GM23338 (cell line): ENCODE data around the gene FAM81B. TPM values are rescaled to one million over a fixed set of nuclear protein-coding genes. Genes with fewer than 3 reads are reported as not detected.

Experiments
- ATAC-seq: fragments of 200-7000 bp; cut with Tn5 transposase; 3 replicates; pipeline ENCODE4 v1.9.1; 2020
- DNase-seq: peaks from one replicate; pipeline ENCODE4 v3.0.0-alpha.2; 2015; ENCODE audit warnings: low spot score
- H2AFZ ChIP-seq: fragments of 200-600 bp; sonication (generic); 2 replicates; pipeline ENCODE4 v1.8.0; 2016; ENCODE audit warnings: antibody characterized with exemption, mild to moderate bottlenecking, moderate library complexity
- H3F3A ChIP-seq: fragments of 200-600 bp; sonication (generic); replicated peaks from 2 replicates; pipeline ENCODE4 v1.8.0; 2017; ENCODE audit warnings: antibody characterized with exemption, mixed run types, low read depth
- H3K27ac ChIP-seq: fragments of 200-600 bp; sonication (generic); 2 replicates; pipeline ENCODE4 v1.6.1; 2016; ENCODE audit warnings: low read depth
- H3K27me3 ChIP-seq: fragments of 200-600 bp; sonication (generic); 2 replicates; pipeline ENCODE4 v1.8.0; 2016; ENCODE audit warnings: mild to moderate bottlenecking, mixed run types, moderate library complexity; ENCODE audit not compliant: insufficient read depth
- H3K36me3 ChIP-seq: fragments of 200-600 bp; sonication (generic); 2 replicates; pipeline ENCODE4 v1.8.0; 2016; ENCODE audit warnings: mild to moderate bottlenecking; ENCODE audit not compliant: insufficient read depth
- H3K4me1 ChIP-seq: fragments of 200-600 bp; sonication (generic); 2 replicates; pipeline ENCODE4 v1.8.0; 2016; ENCODE audit warnings: mild to moderate bottlenecking, moderate library complexity; ENCODE audit not compliant: insufficient read depth
- H3K4me2 ChIP-seq: fragments of 200-600 bp; sonication (generic); 2 replicates; pipeline ENCODE4 v1.7.1; 2017; ENCODE audit warnings: mixed run types
- H3K4me3 ChIP-seq: fragments of 200-600 bp; sonication (generic); 2 replicates; pipeline ENCODE4 v1.6.1; 2016; ENCODE audit warnings: mixed run types
- H3K79me2 ChIP-seq: fragments of 200-600 bp; sonication (generic); replicated peaks from 2 replicates; pipeline ENCODE4 v1.8.0; 2017; ENCODE audit warnings: mild to moderate bottlenecking; ENCODE audit not compliant: insufficient read depth
- H3K9me2 ChIP-seq: fragments of 200-600 bp; sonication (generic); 2 replicates; pipeline ENCODE4 v1.8.0; 2017; ENCODE audit not compliant: insufficient read depth
- H4K20me1 ChIP-seq: fragments of 200-600 bp; sonication (generic); replicated peaks from 2 replicates; pipeline ENCODE4 v1.8.0; 2017; ENCODE audit warnings: mild to moderate bottlenecking; ENCODE audit not compliant: insufficient read depth
- H3K27ac Mint-ChIP-seq: 2 replicates; pipeline ENCODE4 v1.8.0; 2020; ENCODE audit warnings: inconsistent platforms, mild to moderate bottlenecking, moderate library complexity, mixed read lengths
- H3K27me3 Mint-ChIP-seq: 3 replicates; pipeline ENCODE4 v1.8.0; 2022; ENCODE audit warnings: low read depth, mild to moderate bottlenecking, moderate library complexity, mixed read lengths, inconsistent platforms; ENCODE audit not compliant: insufficient read depth, poor library complexity
- H3K36me3 Mint-ChIP-seq: 3 replicates; pipeline ENCODE4 v1.8.0; 2021; ENCODE audit warnings: low read depth, mild to moderate bottlenecking, inconsistent platforms, moderate library complexity, mixed read lengths
- H3K4me1 Mint-ChIP-seq: 3 replicates; pipeline ENCODE4 v1.8.0; 2020; ENCODE audit warnings: mild to moderate bottlenecking, inconsistent platforms, mixed read lengths
- H3K4me3 Mint-ChIP-seq: 3 replicates; pipeline ENCODE4 v1.8.0; 2021; ENCODE audit warnings: moderate library complexity, mild to moderate bottlenecking, inconsistent platforms, mixed read lengths
- H3K9me3 Mint-ChIP-seq: 3 replicates; pipeline ENCODE4 v1.8.0; 2020; ENCODE audit warnings: moderate library complexity, mild to moderate bottlenecking, inconsistent platforms, mixed read lengths
- CREB1 ChIP-seq: fragments of 250-450 bp; sonication (Bioruptor Pico); IDR thresholded peaks from 2 replicates; pipeline ENCODE4 v1.5.0; 2020; ENCODE audit warnings: low read depth, mild to moderate bottlenecking, moderate library complexity
- EZH2 ChIP-seq: fragments of 200-600 bp; sonication (generic); IDR thresholded peaks from one replicate; pipeline ENCODE4 v1.8.0; 2017; ENCODE audit warnings: antibody characterized with exemption, mild to moderate bottlenecking, low read depth; ENCODE audit not compliant: unreplicated experiment
- EZH2phosphoT487 ChIP-seq: fragments of 200-600 bp; sonication (generic); IDR thresholded peaks from one replicate; pipeline ENCODE4 v1.8.1; 2018; ENCODE audit warnings: antibody characterized with exemption; ENCODE audit not compliant: unreplicated experiment
- JUNB ChIP-seq: IDR thresholded peaks from one replicate; pipeline ENCODE4 v1.6.1; 2016; ENCODE audit warnings: antibody characterized with exemption; ENCODE audit not compliant: unreplicated experiment
- NANOG ChIP-seq: IDR thresholded peaks from 2 replicates; pipeline ENCODE4 v1.6.1; 2016; ENCODE audit warnings: antibody characterized with exemption, borderline replicate concordance
- POLR2AphosphoS5 ChIP-seq: IDR thresholded peaks from 2 replicates; pipeline ENCODE4 v1.6.1; 2016; ENCODE audit warnings: antibody characterized with exemption, low read depth
- REST ChIP-seq: IDR thresholded peaks from one replicate; pipeline ENCODE4 v1.6.1; 2018; ENCODE audit warnings: antibody characterized with exemption; ENCODE audit not compliant: unreplicated experiment
- STAT1 ChIP-seq: IDR thresholded peaks from one replicate; pipeline ENCODE4 v1.6.1; 2016; ENCODE audit warnings: antibody characterized with exemption; ENCODE audit not compliant: unreplicated experiment
- ZNF114 ChIP-seq: fragments of 250-450 bp; sonication (Bioruptor Pico); IDR thresholded peaks from 2 replicates; pipeline ENCODE4 v1.5.0; 2020; ENCODE audit warnings: mild to moderate bottlenecking, moderate library complexity
- ZNF331 ChIP-seq: fragments of 250-450 bp; sonication (Bioruptor Pico); IDR thresholded peaks from 2 replicates; pipeline ENCODE4 v1.5.0; 2020; ENCODE audit warnings: low read depth, mild to moderate bottlenecking, moderate library complexity
- polyA plus RNA-seq: library from polyadenylated mRNA; unstranded; fragments of >200 nt; fragmentation: Nextera tagmentation; extraction: Ambion mirVana; gene quantifications from 2 replicates; pipeline ENCODE4 v1.2.1, GENCODE V29; 2016
- total RNA-seq: library from RNA; depleted of rRNA; stranded (reverse); fragments of >200 nt; shearing (Covaris generic); gene quantifications from 2 replicates; pipeline ENCODE4 v1.2.3, GENCODE V29; 2014
- TF ChIP-seq, protein P1 (sequence below): IDR thresholded peaks from 2 replicates; pipeline ENCODE4 v1.6.1; 2016; ENCODE audit warnings: antibody characterized with exemption
- TF ChIP-seq, protein P2 (sequence below), 2 experiments: fragments of 200-600 bp in 1 of 2; sonication (generic) in 1 of 2; conservative IDR thresholded peaks; 2 replicates each; pipeline versions ENCODE4 v1.5.1 to v1.6.1; 2016 to 2017; ENCODE audit warnings: antibody characterized with exemption in 2 of 2, low read depth in 2 of 2, mild to moderate bottlenecking in 2 of 2, moderate library complexity in 1 of 2

The FAM81B gene
- total and polyA plus RNA-seq, 2 experiments from 2014 or later, result 0.40 TPM; not detected in 1

- TF ChIP-seq, protein P1, sequence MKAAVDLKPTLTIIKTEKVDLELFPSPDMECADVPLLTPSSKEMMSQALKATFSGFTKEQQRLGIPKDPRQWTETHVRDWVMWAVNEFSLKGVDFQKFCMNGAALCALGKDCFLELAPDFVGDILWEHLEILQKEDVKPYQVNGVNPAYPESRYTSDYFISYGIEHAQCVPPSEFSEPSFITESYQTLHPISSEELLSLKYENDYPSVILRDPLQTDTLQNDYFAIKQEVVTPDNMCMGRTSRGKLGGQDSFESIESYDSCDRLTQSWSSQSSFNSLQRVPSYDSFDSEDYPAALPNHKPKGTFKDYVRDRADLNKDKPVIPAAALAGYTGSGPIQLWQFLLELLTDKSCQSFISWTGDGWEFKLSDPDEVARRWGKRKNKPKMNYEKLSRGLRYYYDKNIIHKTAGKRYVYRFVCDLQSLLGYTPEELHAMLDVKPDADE, result no peak
- TF ChIP-seq EZH2phosphoT487, result no peak
- TF ChIP-seq JUNB, result no peak
- no peak for TF ChIP-seq POLR2AphosphoS5
- no peak for TF ChIP-seq REST
- no peak for TF ChIP-seq ZNF114 (CRISPR knock-in tag)
- TF ChIP-seq NANOG, result no peak
- TF ChIP-seq EZH2, result no peak
- TF ChIP-seq, protein P2, sequence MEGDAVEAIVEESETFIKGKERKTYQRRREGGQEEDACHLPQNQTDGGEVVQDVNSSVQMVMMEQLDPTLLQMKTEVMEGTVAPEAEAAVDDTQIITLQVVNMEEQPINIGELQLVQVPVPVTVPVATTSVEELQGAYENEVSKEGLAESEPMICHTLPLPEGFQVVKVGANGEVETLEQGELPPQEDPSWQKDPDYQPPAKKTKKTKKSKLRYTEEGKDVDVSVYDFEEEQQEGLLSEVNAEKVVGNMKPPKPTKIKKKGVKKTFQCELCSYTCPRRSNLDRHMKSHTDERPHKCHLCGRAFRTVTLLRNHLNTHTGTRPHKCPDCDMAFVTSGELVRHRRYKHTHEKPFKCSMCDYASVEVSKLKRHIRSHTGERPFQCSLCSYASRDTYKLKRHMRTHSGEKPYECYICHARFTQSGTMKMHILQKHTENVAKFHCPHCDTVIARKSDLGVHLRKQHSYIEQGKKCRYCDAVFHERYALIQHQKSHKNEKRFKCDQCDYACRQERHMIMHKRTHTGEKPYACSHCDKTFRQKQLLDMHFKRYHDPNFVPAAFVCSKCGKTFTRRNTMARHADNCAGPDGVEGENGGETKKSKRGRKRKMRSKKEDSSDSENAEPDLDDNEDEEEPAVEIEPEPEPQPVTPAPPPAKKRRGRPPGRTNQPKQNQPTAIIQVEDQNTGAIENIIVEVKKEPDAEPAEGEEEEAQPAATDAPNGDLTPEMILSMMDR (conservative IDR thresholded peaks at IDR 0.05; ENCODE audit: low read depth in 2 of 2), result no peak
Measured at GRCh38 chr5:95379133-95379532, 12.0 kb upstream of the FAM81B start (continued).

GRCh38 chr5:95380103-95380628 is 11.0 kb upstream of the FAM81B start:
- Histone ChIP-seq H3K27me3 (no peaks in the 10 kb centered on the region), H3F3A (no peaks in the 10 kb centered on the region)
- TF ChIP-seq REST (no peak), POLR2AphosphoS5 (no peak), EZH2 (no peak), STAT1 (no peak), JUNB (no peak), ZNF114 (CRISPR knock-in tag) (no peak), ZNF331 (CRISPR knock-in tag) (no peak), CREB1 (CRISPR knock-in tag) (no peak)
- TF ChIP-seq, protein P2 (conservative IDR thresholded peaks at IDR 0.05; ENCODE audit: low read depth in 2 of 2), result no peak
- TF ChIP-seq, protein P1, result no peak

More at GRCh38 chr5:95380103-95380628, 11.0 kb upstream of the FAM81B start:
- Histone ChIP-seq H3K4me1 (no peaks in the 10 kb centered on the region), H4K20me1 (no peaks in the 10 kb centered on the region), H3K4me2 (no peak overlapping the region), H3K27ac (no peak overlapping the region), H2AFZ (no peak overlapping the region), H3K9me2 (no peaks in the 10 kb centered on the region), H3K36me3 (peaks cover 6% of the 10 kb centered on the region; the same call in 1 of the 2 replicates), H3K79me2 (no peaks in the 10 kb centered on the region), H3K4me3 (no peak overlapping the region)
- no peak for DNase-seq
- Mint-ChIP-seq H3K9me3 (peaks cover 17% of the 10 kb centered on the region), H3K4me3 (no peak overlapping the region), H3K27me3 (no peaks in the 10 kb centered on the region), H3K4me1 (no peaks in the 10 kb centered on the region), H3K27ac (no peak overlapping the region), H3K36me3 (peaks cover 18% of the 10 kb centered on the region)
- ATAC-seq, result no peak
